GM19395 (cell line): Measurements from ENCODE around the gene HMG20B.
"Not testable (repeated sequence)": the region's sequence is repeated elsewhere in the genome, so short reads cannot be mapped to it uniquely, and the experiment has no call there.

Experiments
- ATAC-seq: cut with Tn5 transposase; IDR thresholded peaks from one replicate; pipeline ENCODE4 v1.9.1; 2021; ENCODE audit warnings: mild to moderate bottlenecking, moderate library complexity; ENCODE audit not compliant: unreplicated experiment

HMG20B gene

DNA sequence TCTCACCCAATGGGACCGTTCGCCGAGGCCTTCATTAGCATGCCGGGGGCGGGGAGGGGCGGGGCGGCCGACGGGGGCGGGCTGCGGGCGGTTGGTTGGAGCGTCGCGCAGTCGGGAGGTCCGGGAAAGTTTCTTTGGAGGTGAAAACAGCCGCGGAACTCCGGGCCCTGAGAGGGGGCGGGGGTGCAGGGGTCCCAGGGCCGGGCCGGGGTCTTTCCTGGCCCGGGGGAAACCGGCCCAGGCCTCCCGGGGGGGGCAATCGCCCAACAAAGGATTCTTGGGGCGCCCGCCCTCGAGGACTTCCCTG is at the start of gene HMG20B:
HMG20B (plus strand) TSS at position 90 of the 307 bp plus-strand sequence. CDS start 366 bp downstream, outside the sequence.
- ATAC-seq = no peak

DNA sequence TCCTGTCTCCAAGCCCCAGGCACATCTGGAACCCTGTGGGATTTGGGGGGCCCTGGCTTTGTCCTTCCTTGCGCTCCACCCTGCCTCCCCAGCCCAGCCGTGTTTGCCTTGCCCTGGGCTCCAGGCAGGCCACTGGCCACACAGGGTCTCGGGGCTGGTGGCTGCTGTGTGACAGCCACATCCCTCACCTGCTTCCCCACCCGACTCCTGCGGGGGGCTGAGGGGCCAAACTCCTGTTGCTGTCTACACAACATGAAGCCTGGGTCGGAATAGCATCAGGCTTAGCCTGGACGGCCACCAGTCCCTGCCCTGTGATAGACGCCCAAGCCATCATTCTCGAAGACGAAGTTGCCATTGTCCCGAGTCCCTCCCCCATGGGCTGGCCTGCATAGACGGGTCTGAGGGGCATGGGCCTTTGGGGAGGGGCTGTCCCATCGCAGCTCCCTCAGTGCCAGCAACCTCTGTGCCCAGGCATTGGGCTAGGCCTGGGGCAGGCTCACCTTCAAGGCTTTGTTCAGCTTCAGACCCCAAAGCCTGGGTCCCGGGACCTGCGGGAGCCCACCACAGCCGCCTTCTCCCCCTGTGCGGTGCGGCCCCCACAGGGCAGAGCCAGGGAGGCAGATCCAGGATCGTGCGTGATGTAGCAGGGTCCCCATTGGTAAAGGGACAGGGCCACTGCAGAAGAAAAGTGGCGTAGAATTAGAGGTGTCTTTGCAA is 49.2 kb upstream of the HMG20B start:
- ATAC-seq = no peak

DNA sequence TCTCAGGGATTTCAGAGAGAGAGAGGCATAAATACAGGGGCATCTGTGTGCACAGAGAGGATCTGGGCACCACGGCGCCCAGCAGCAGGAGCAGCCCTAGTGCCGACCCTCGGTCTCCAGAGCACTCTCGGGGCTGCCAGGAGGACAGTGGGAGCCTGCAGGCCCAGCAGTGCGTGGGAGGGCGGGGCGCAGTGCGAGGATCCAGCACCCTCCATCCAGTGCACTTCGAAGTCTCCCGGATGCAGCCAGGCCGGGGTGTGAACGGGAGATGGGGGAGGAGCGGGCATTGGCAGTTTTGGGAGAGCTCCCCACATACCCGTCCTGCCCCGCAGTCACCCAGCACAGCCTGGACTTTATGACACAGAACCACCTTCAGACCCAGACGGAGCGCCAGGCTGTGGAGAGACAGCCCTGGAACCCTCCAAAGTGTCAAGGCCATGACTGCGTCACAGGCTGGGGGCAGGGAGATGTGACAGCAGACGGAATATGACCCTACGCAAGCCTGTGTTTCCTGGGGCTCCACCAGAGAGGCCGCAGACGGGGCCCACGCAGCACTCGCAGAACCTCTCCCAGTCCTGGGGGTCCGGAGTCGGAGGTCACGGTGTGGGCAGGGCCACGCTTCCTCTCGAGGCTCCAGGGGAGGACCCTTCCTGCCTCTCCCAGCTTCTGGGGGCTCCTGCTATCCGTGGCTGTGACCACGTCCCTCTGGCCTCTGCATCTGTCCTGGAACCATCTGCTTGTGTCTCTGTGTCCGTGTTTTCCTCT is 48.5 kb upstream of the HMG20B start:
- no peak for ATAC-seq

DNA sequence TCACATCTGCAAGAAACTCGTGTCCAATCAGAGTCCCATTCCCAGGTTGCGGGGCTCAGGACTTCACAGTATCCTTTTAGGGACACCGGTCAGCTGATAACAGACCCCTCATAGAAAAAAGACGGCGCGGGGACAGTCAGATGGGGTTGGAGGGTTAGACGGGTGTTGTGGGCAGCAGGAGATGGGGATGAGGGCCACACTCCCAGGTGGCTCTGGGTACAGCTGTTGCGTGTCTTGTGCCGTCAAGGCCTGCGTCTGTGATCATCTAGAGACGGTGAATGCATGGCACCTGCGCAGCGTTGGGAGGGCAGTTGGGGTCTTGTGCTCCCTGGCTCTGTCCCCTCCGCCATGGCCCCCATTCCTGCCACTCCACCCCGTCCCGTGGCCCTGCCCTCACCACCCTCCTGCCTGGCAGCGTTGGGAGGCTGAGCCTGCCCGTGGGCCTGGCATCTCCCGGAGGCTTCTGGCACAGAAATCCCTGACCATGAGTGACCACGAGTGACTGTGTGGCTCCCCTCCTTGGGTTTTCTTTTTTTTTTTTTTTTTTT is 47.8 kb upstream of the HMG20B start:
- no peak for ATAC-seq

DNA sequence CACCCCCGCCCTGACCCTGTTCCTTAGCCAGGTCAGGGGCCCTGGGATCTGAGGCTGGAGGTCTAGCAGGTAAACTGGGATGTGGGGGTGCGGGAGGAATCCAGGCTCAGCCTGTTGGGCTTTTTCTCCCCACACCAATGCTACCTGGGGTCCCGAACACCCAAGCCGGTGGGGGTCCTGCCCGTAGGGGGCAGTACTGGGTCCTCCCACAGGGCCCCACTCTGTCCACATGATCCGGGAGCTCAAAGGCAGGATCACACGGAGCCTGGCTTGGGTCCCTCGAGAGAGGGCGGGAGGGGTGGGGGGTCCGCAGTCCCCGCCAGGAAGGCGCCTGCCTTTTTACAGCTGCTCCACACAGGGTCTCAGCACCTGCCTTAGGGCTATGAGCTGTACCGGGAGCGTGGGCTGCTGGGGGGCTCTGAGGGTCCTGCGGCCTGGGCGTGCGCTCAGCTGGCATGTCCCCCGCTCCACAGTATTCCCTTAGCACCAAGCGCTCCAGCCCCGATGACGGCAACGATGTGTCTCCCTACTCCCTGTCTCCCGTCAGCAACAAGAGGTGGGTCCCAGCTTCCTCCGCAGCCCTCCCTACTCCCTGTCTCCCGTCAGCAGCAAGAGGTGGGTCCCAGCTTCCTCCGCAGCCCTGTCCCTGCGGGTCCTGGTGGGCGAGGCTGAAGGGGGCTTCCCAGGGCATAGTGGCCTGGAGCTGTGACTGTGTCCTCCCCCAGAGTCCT is 46.1 kb upstream of the HMG20B start:
- ATAC-seq = no peak

DNA sequence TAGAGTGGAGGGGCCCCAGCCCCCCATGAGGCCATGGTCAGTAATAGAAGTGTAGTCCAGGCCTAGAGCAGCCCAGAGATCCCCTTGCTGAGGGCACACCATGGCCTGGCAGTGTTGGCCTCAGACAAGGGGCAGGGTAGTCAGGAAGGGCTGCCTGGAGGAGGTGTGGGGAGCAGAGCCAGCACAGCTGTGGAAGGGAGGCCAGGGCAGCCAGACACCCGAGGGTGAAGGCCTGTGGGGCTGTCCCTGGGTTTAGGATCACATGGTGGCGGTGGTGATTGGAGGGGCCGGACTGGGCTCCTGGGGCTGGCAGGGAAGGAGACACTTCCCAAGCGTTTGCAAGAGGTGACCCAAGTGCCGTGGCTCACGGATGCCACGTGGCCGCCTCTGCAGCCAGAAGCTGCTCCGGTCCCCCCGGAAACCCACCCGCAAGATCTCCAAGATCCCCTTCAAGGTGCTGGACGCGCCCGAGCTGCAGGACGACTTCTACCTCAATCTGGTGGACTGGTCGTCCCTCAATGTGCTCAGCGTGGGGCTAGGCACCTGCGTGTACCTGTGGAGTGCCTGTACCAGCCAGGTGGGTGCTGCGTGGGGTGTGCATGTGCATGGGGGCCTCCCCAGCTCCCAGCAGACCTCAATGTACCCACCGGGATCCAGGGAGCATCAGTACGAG is 45.4 kb upstream of the HMG20B start:
- ATAC-seq = no peak

DNA sequence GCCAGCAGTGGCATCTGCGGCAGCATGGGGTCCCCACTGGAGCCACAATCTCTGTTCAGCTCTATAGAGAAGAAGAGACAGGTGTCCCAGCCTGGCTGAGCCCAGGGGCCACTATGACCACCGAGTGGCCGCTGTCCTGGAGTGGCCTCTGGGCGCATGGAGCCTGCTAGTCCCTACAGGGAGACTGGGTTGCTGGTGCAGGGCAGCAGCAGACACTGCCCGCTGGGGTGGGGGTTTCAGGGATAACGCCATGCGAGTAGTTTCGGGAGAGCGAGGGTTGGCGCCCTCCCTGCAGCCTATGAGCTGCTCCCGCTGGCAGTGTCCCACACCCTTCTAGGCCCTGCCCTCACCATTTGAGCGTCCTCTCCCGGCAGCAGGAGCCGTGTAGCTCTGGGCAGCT is 44.7 kb upstream of the HMG20B start:
- no peak for ATAC-seq

DNA sequence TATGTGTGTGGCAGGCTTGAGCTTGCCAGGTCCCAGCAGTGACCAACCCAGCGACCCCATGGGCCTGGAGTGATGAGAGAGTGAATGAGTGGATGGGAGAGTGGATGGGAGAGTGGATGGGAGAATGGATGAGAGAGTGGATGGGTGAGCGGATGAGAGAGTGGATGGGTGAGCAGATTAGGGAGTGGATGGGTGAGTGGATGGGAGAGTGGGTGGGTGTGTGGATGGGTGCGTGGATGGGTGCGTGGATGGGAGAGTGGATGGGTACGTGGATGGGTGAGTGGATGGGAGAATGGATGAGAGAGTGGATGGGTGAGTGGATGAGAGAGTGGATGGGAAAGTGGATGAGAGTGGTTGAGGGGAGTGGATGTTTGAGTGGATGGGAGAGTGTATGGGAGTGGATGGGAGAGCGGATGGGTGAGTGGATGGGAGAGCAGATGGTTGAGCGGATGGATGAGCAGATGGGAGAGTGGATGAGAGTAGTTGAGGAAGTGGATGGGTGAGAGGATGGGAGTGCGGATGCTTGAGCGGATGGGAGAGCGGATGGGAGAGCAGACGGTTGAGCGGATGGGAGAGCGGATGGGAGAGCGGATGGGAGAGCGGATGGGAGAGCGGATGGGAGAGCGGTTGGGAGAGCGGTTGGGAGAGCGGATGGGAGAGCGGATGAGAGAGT is 44.1 kb upstream of the HMG20B start:
- ATAC-seq = no peak

DNA sequence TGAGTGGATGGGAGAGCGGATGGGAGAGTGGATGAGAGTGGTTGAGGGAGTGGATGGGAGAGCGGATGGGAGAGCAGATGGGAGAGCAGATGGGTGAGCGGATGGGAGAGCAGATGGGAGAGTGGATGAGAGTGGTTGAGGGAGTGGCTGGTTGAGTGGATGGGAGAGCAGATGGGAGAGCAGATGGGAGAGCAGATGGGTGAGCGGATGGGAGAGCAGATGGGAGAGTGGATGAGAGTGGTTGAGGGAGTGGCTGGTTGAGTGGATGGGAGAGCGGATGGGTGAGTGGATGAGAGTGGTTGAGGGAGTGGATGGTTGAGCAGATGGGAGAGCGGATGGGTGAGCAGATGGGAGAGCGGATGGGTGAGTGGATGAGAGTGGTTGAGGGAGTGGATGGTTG is 43.4 kb upstream of the HMG20B start:
- ATAC-seq = not testable (repeated sequence)

DNA sequence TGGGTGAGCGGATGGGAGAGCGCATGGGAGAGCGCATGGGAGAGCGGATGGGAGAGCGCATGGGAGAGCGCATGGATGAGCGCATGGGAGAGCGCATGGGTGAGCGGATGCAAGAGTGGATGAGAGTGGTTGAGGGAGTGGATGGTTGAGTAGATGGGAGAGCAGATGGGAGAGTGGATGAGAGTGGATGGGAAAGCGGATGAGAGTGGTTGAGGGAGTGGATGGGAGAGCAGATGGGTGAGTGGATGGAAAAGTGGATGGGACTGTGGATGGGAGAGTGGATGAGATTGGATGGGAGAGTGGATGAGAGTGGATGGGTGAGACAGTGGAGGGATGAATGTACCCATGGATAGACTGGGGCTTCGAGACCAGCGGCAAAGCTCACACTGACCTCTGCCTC is 42.4 kb upstream of the HMG20B start:
- ATAC-seq = no peak

DNA sequence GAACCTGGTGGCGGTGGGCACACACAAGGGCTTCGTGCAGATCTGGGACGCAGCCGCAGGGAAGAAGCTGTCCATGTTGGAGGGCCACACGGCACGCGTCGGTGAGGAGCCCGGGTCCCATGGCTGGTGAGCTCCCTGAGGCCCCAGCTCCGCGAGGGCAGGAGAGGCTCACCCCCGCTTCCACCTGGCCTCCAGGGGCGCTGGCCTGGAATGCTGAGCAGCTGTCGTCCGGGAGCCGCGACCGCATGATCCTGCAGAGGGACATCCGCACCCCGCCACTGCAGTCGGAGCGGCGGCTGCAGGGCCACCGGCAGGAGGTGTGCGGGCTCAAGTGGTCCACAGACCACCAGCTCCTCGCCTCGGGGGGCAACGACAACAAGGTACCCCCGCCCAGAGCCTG is 41.0 kb upstream of the HMG20B start:
- ATAC-seq = no peak

DNA sequence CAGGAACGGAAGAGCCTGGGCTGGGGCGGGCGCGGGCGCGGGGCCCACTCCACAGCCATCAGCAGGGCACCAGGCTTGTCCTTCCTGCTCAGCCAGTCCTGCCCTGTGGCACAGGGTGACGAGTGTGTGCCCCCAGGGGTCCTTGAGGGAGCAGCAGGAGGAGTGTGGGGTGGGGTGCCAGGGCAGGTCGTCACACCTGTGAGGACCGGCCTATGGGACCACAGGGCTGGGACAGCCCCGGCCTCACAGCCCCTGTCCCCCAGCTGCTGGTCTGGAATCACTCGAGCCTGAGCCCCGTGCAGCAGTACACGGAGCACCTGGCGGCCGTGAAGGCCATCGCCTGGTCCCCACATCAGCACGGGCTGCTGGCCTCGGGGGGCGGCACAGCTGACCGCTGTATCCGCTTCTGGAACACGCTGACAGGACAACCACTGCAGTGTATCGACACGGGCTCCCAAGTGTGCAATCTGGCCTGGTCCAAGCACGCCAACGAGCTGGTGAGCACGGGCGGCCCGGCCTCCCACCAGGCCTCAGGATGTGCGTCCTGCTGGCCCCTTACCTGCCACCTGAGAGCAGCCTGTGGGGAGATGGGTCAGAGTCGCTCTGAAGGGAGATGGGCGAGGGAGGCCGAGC is 40.5 kb upstream of the HMG20B start:
- no peak for ATAC-seq

DNA sequence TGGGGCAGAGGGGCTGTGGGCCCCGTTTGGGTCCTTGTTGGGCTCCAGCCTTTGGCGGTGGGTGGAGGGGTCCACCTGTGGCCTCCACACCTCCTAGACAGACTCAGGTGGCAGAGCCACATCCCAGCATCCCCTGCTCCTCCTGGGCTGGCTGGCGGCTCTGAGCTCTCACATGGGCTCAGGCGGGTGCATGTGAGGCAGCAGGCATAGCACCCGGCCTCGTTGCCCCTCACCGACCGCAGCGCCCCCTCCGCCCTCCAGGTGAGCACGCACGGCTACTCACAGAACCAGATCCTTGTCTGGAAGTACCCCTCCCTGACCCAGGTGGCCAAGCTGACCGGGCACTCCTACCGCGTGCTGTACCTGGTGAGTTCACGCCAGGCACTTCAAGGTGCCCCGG is 39.7 kb upstream of the HMG20B start:
- no peak for ATAC-seq

DNA sequence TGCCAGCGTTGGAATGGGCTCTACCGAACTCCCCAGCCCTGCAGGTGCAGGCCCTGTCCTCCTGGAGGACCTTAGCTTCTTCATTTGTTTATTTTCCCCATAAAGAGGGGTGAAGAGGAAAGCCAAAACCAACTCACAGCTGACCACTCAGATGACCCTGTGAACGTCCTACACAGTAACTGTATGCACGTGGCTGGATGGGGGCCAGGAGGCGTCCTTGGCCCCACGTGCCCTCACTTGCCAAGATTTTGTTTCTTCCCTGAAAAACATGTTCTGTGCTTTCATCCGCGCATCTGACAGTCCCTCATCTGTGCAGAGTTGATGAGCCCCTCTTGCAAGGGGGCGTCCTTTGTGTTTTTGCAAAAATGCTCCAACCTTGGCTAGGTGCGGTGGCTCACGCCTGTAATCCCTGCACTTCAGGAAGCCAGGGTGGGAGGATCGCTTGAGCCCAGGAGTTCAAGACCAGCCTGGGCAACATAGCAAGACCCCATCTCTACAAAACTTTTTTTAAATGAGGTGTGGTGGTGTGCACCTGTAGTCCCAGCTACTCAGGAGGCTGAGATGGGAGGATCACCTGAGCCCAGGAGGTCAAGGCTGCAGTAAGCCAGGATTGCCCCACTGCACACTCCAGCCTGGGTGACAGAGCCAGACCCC is 39.1 kb upstream of the HMG20B start:
- ATAC-seq = no peak

DNA sequence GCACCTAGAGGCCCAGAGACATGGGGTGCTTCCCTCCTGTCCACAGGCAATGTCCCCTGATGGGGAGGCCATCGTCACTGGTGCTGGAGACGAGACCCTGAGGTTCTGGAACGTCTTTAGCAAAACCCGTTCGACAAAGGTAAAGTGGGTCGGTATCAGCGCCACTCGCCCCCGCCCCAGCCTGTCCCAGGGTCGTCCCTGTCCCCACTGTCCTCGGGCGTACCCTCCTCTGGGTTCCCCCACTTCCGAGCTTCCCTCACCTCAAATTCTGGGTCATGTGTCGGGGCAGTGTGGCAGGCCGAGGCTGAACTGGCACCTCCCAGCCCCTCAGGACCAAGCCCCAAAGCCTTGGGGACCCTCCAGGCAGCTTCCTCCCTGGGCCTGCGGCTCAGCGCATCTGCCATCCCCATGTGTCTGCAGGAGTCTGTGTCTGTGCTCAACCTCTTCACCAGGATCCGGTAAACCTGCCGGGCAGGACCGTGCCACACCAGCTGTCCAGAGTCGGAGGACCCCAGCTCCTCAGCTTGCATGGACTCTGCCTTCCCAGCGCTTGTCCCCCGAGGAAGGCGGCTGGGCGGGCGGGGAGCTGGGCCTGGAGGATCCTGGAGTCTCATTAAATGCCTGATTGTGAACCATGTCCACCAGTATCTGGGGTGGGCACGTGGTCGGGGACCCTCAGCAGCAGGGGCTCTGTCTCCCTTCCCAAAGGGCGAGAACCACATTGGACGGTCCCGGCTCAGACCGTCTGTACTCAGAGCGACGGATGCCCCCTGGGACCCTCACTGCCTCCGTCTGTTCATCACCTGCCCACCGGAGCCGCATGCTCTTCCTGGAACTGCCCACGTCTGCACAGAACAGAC is 38.1 kb upstream of the HMG20B start:
- ATAC-seq = no peak

DNA sequence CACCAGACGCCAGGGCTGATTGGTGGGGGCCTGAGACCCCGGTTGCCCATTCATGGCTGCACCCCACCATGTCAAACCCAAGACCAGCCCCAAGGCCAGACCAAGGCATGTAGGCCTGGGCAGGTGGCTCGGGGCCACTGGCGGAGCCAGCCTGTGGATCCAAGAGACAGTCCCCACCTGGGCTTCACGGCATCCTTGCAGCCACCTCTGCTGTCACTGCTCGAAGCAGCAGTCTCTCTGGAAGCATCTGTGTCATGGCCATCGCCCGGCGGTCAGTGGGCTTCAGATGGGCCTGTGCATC is 37.6 kb upstream of the HMG20B start:
- no peak for ATAC-seq

DNA sequence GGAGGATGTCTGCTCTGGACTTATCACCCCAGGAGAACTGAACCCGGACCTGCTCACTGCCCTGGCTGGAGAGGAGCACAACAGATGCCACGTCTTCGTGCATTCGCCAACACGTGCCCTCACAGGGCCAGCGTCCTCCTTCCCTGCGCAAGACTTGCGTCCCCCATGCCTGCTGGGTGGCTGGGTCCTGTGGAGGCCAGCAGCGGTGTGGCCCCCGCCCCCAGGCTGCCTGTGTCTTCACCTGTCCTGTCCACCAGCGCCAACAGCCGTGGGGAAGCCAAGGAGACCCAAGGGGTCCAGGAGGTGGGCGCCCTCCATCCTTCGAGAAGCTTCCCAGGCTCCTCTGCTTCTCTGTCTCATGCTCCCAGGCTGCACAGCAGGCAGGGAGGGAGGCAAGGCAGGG is 37.2 kb upstream of the HMG20B start:
- no peak for ATAC-seq

DNA sequence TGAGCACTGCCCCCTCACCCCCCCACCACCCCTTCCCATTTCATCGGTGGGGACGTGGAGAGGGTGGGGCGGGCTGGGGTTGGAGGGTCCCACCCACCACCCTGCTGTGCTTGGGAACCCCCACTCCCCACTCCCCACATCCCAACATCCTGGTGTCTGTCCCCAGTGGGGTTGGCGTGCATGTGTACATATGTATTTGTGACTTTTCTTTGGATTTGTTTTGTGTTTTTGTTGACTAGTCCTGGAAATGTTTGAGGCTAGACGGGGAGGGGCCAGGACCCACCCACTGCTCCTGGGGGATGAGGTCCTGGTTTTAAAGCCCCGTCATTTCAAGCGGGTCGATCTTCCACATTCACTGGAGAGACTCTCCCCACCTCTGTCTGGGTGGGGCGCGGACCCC is 36.8 kb upstream of the HMG20B start:
- no peak for ATAC-seq
